ENCODE results near the gene PITPNM3.

GRCh38 chr17:6510321-6510977 is 45.9 kb downstream of the PITPNM3 start:
- TF ChIP-seq ZNF565 (CRISPR knock-in tag; conservative IDR thresholded peaks at IDR 0.05; ENCODE audit: low read depth): no peak
- no peak for TF ChIP-seq ZFP3 (CRISPR knock-in tag; IDR thresholded peaks at IDR 0.05)
- TF ChIP-seq ZNF8 (CRISPR knock-in tag; IDR thresholded peaks at IDR 0.05): no peak
- TF ChIP-seq POU6F1 (CRISPR knock-in tag; IDR thresholded peaks at IDR 0.05; ENCODE audit: borderline replicate concordance, low read depth): no peak
- TF ChIP-seq BACH2 (CRISPR knock-in tag; IDR thresholded peaks at IDR 0.05; ENCODE audit: borderline replicate concordance): no peak
- no peak for TF ChIP-seq GLIS3 (CRISPR knock-in tag; IDR thresholded peaks at IDR 0.05)
- TF ChIP-seq RARB (CRISPR knock-in tag; IDR thresholded peaks at IDR 0.05): no peak
- TF ChIP-seq, protein P1, sequence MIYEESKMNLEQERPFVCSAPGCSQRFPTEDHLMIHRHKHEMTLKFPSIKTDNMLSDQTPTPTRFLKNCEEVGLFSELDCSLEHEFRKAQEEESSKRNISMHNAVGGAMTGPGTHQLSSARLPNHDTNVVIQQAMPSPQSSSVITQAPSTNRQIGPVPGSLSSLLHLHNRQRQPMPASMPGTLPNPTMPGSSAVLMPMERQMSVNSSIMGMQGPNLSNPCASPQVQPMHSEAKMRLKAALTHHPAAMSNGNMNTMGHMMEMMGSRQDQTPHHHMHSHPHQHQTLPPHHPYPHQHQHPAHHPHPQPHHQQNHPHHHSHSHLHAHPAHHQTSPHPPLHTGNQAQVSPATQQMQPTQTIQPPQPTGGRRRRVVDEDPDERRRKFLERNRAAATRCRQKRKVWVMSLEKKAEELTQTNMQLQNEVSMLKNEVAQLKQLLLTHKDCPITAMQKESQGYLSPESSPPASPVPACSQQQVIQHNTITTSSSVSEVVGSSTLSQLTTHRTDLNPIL (CRISPR knock-in tag; IDR thresholded peaks at IDR 0.05; ENCODE audit: low read depth): no peak

Data from SK-N-SH treated with all-trans-retinoic acid at 6 μM for 48 hours (cell line).